H9 (cell line): ENCODE results near the gene RXRB. TPM values are rescaled to one million over a fixed set of nuclear protein-coding genes. Genes with fewer than 3 reads are reported as not detected.

Experiments
- DNase-seq: peaks from one replicate; pipeline ENCODE4 v3.0.0-alpha.2; 2017
- H2AFZ ChIP-seq: one replicate; pipeline ENCODE4 v1.6.1; 2013; ENCODE audit warnings: mild to moderate bottlenecking, low read length, control low read depth, moderate library complexity
- H2AK5ac ChIP-seq: 2 replicates; pipeline ENCODE4 v1.6.1; 2013; ENCODE audit warnings: low read length, control low read depth, mixed read lengths; ENCODE audit not compliant: insufficient read length
- H2BK120ac ChIP-seq: one replicate; pipeline ENCODE4 v1.6.1; 2013; ENCODE audit warnings: low read depth, mild to moderate bottlenecking, low read length, control low read depth, inconsistent platforms; ENCODE audit not compliant: poor library complexity, severe bottlenecking
- H2BK12ac ChIP-seq: 2 replicates; pipeline ENCODE4 v1.6.1; 2013; ENCODE audit warnings: low read length, control low read depth, mixed read lengths, low read depth; ENCODE audit not compliant: insufficient read length
- H2BK15ac ChIP-seq: 2 replicates; pipeline ENCODE4 v1.6.1; 2013; ENCODE audit warnings: low read depth, low read length, control low read depth
- H2BK20ac ChIP-seq: one replicate; pipeline ENCODE4 v1.6.1; 2013; ENCODE audit warnings: low read depth, mild to moderate bottlenecking, low read length, control low read depth, inconsistent platforms; ENCODE audit not compliant: poor library complexity, severe bottlenecking
- H2BK5ac ChIP-seq: 2 replicates; pipeline ENCODE4 v1.6.1; 2013; ENCODE audit warnings: low read length, control low read depth, mixed read lengths; ENCODE audit not compliant: insufficient read length
- H3K14ac ChIP-seq: 2 replicates; pipeline ENCODE4 v1.6.1; 2013; ENCODE audit warnings: low read length, control low read depth; ENCODE audit not compliant: insufficient read depth
- H3K18ac ChIP-seq: 2 replicates; pipeline ENCODE4 v1.6.1; 2013; ENCODE audit warnings: low read depth, mild to moderate bottlenecking, mixed read lengths, low read length, control low read depth; ENCODE audit not compliant: insufficient read length
- H3K23ac ChIP-seq: 2 replicates; pipeline ENCODE4 v1.6.1; 2013; ENCODE audit warnings: low read length, control low read depth, mixed read lengths, low read depth; ENCODE audit not compliant: insufficient read length
- H3K23me2 ChIP-seq: 2 replicates; pipeline ENCODE4 v1.6.1; 2013; ENCODE audit warnings: low read depth, mild to moderate bottlenecking, mixed read lengths, low read length, control low read depth; ENCODE audit not compliant: insufficient read length, poor library complexity, severe bottlenecking
- H3K27ac ChIP-seq: 2 replicates; pipeline ENCODE4 v1.5.1; 2013; ENCODE audit warnings: low read length, control low read depth, mixed read lengths, low read depth; ENCODE audit not compliant: insufficient read length
- H3K27me3 ChIP-seq: 2 replicates; pipeline ENCODE4 v1.6.1; 2013; ENCODE audit warnings: low read length, control low read depth, inconsistent platforms; ENCODE audit not compliant: insufficient read depth
- H3K4ac ChIP-seq: 2 replicates; pipeline ENCODE4 v1.6.1; 2013; ENCODE audit warnings: low read depth, mild to moderate bottlenecking, control low read depth, inconsistent platforms, low read length, moderate library complexity
- H3K4me1 ChIP-seq: 2 replicates; pipeline ENCODE4 v1.6.1; 2013; ENCODE audit warnings: low read length, control low read depth, inconsistent platforms; ENCODE audit not compliant: insufficient read depth
- H3K4me2 ChIP-seq: 2 replicates; pipeline ENCODE4 v1.6.1; 2013; ENCODE audit warnings: low read length, control low read depth, mixed read lengths; ENCODE audit not compliant: insufficient read length, insufficient read depth
- H3K56ac ChIP-seq: 2 replicates; pipeline ENCODE4 v1.6.1; 2013; ENCODE audit warnings: low read depth, mild to moderate bottlenecking, mixed read lengths, low read length, control low read depth; ENCODE audit not compliant: insufficient read length
- H3K79me1 ChIP-seq: 2 replicates; pipeline ENCODE4 v1.6.1; 2013; ENCODE audit warnings: low read depth, mild to moderate bottlenecking, moderate library complexity, low read length, control low read depth, inconsistent platforms; ENCODE audit not compliant: insufficient read depth, poor library complexity, severe bottlenecking
- H3K79me2 ChIP-seq: 2 replicates; pipeline ENCODE4 v1.6.1; 2013; ENCODE audit warnings: low read length, control low read depth, inconsistent platforms; ENCODE audit not compliant: insufficient read depth
- H3K9ac ChIP-seq: 2 replicates; pipeline ENCODE4 v1.6.1; 2013; ENCODE audit warnings: low read length, control low read depth, mixed read lengths; ENCODE audit not compliant: insufficient read length; ENCODE audit errors: extremely low read depth
- H3K9me3 ChIP-seq: one replicate; pipeline ENCODE4 v1.6.1; 2013; ENCODE audit warnings: low read depth, low read length, inconsistent platforms; ENCODE audit not compliant: control insufficient read depth
- H3T11ph ChIP-seq: one replicate; pipeline ENCODE4 v1.6.1; 2013; ENCODE audit warnings: mild to moderate bottlenecking, low read length, control low read depth, inconsistent platforms
- H4K20me1 ChIP-seq: one replicate; pipeline ENCODE4 v1.6.1; 2013; ENCODE audit not compliant: control insufficient read depth, insufficient read length, insufficient read depth
- H4K5ac ChIP-seq: 2 replicates; pipeline ENCODE4 v1.6.1; 2013; ENCODE audit warnings: low read depth, mild to moderate bottlenecking, mixed read lengths, low read length, control low read depth; ENCODE audit not compliant: insufficient read length
- H4K8ac ChIP-seq: replicated peaks from 2 replicates; pipeline ENCODE4 v1.6.1; 2013; ENCODE audit warnings: low read length, control low read depth, mixed read lengths, low read depth; ENCODE audit not compliant: insufficient read length
- H4K91ac ChIP-seq: 2 replicates; pipeline ENCODE4 v1.6.1; 2013; ENCODE audit warnings: low read depth, mild to moderate bottlenecking, moderate library complexity, mixed read lengths, low read length, control low read depth; ENCODE audit not compliant: insufficient read length
- H3K27ac Mint-ChIP-seq, 3 experiments: 2 replicates in 2 of 3; 3 replicates in 1 of 3; pipeline ENCODE4 v1.8.0; 2020 to 2021; ENCODE audit warnings: mixed read lengths in 3 of 3, mild to moderate bottlenecking in 1 of 3, moderate library complexity in 1 of 3
- H3K27me3 Mint-ChIP-seq: 2 replicates; pipeline ENCODE4 v1.8.0; 2021; ENCODE audit warnings: low read depth, mild to moderate bottlenecking, moderate library complexity, mixed read lengths
- H3K36me3 Mint-ChIP-seq, 3 experiments: 2 replicates in 2 of 3; 3 replicates in 1 of 3; pipeline ENCODE4 v1.8.0; 2020 to 2021; ENCODE audit warnings: low read depth in 3 of 3, mixed read lengths in 3 of 3; ENCODE audit not compliant: insufficient read depth in 1 of 3
- H3K4me1 Mint-ChIP-seq, 2 experiments: 2 replicates each; pipeline ENCODE4 v1.8.0; 2020; ENCODE audit warnings: mixed read lengths in 2 of 2
- H3K4me3 Mint-ChIP-seq, 2 experiments: 2 replicates in 1 of 2; 3 replicates in 1 of 2; pipeline ENCODE4 v1.8.0; 2020 to 2021; ENCODE audit warnings: mild to moderate bottlenecking in 2 of 2, mixed read lengths in 2 of 2, moderate library complexity in 1 of 2
- H3K9me3 Mint-ChIP-seq, 2 experiments: 2 replicates in 1 of 2; 3 replicates in 1 of 2; pipeline ENCODE4 v1.8.0; 2020; ENCODE audit warnings: mild to moderate bottlenecking in 2 of 2, mixed read lengths in 2 of 2, moderate library complexity in 1 of 2
- CTCF ChIP-seq: fragments of 200-600 bp; sonication (generic); conservative IDR thresholded peaks from 3 replicates; pipeline ENCODE4 v1.8.0; 2021; ENCODE audit warnings: antibody characterized with exemption, mild to moderate bottlenecking
- WGBS: extraction: QIAGEN DNeasy Blood & Tissue Kit; methylation state at CpG from one replicate; pipeline ENCODE4 v1.1.7; 2013; ENCODE audit warnings: missing lambda C conversion rate, low lambda C conversion rate, mixed read lengths; ENCODE audit not compliant: insufficient read length; ENCODE audit errors: extremely low coverage; 5-methylcytosine and 5-hydroxymethylcytosine counted together
- total RNA-seq: library from RNA; stranded (reverse); gene quantifications from 2 replicates; pipeline ENCODE4 v1.2.1, GENCODE V29; 2021

Gene RXRB
- total RNA-seq, 1 experiment from 2014 or later: 14.8 TPM

- H4K20me1 ChIP-seq: no peaks in the 10 kb centered on the region
- H2BK120ac ChIP-seq: no peak overlapping the region
- H3K79me1 ChIP-seq: no peaks in the 10 kb centered on the region
- H3K9me3 ChIP-seq: no peaks in the 10 kb centered on the region
- WGBS: no CpG with 5 or more reads among the region's 2 CpGs
- H3K27me3 ChIP-seq: no peaks in the 10 kb centered on the region
- H3K56ac ChIP-seq: no peak overlapping the region
- Mint-ChIP-seq H3K27me3 (peaks cover 26% of the 10 kb centered on the region), H3K4me3 (no peak overlapping the region), H3K4me1 (peaks cover 11 to 16% of the 10 kb centered on the region in 2 experiments), H3K36me3 (peaks cover 4 to 6% (median 6%) of the 10 kb centered on the region in 3 experiments; a peak in 6 of 7 replicates), H3K9me3 (peaks cover 8 to 10% of the 10 kb centered on the region in 2 experiments), H3K27ac (no peak overlapping the region; a peak in 1 of 7 replicates)
- H3K27ac ChIP-seq: no peak overlapping the region
- H2BK5ac ChIP-seq: no peak overlapping the region
- H2BK20ac ChIP-seq: no peak overlapping the region
- no peak overlapping the region for H4K8ac ChIP-seq
- peak; percentile 15 for DNase-seq
- no peak for TF ChIP-seq CTCF
- no peak overlapping the region for H3K4me2 ChIP-seq
- no peak overlapping the region for H2AFZ ChIP-seq
- H3K23me2 ChIP-seq: peaks cover 5% of the 10 kb centered on the region
- H3K9ac ChIP-seq: no peak overlapping the region
- H3T11ph ChIP-seq: no peak overlapping the region
- no peak overlapping the region for H3K4ac ChIP-seq
- H3K18ac ChIP-seq: no peak overlapping the region
- no peak overlapping the region for H2BK15ac ChIP-seq
- H2BK12ac ChIP-seq: no peak overlapping the region
- H3K23ac ChIP-seq: no peak overlapping the region
- no peaks in the 10 kb centered on the region; the same call in 1 of the 2 replicates for H3K4me1 ChIP-seq
- no peak overlapping the region for H4K91ac ChIP-seq
- no peak overlapping the region for H3K14ac ChIP-seq
- no peaks in the 10 kb centered on the region for H3K79me2 ChIP-seq
- H2AK5ac ChIP-seq: no peak overlapping the region
- H4K5ac ChIP-seq: no peak overlapping the region
Observed at GRCh38 chr6:33156964-33157363, 43.5 kb downstream of the RXRB start.
